SK-N-SH (cell line): ENCODE measurements around the gene CLPTM1L. TPM values are rescaled to one million over a fixed set of nuclear protein-coding genes. Genes with fewer than 3 reads are reported as not detected.

Source experiments
- CTCF ChIA-PET: fragments of 300-600, 350-600 bp; formaldehyde crosslinking; extraction: SDS; loops from one replicate; lab custom pipeline; 2021; lab: Yijun Ruan, JAX
- POLR2A ChIA-PET: fragments of 350-600 bp; sonication (Branson Sonifier 250); formaldehyde crosslinking; extraction: SDS; loops from one replicate; lab custom pipeline; 2020; ENCODE audit warnings: antibody characterized with exemption, inconsistent platforms; lab: Yijun Ruan, JAX
- DNase-seq: peaks from one replicate; pipeline ENCODE4 v3.0.0; 2012
- H2AFZ ChIP-seq: fragments of 200-600 bp; sonication (generic); 2 replicates; pipeline ENCODE4 v1.8.1; 2016; ENCODE audit warnings: antibody characterized with exemption, mild to moderate bottlenecking, low read depth
- H3F3A ChIP-seq: fragments of 200-600 bp; sonication (generic); replicated peaks from 2 replicates; pipeline ENCODE3; 2016; ENCODE audit warnings: antibody characterized with exemption, mild to moderate bottlenecking; ENCODE audit not compliant: insufficient read depth
- H3K27ac ChIP-seq, 2 experiments: fragments of 200-500 bp in 1 of 2; fragments of 200-600 bp in 1 of 2; sonication (Bioruptor generic) in 1 of 2; sonication (generic), shearing (Covaris generic) in 1 of 2; 2 replicates each; pipeline versions ENCODE4 v1.5.1 to v1.6.1; 2014 to 2016; ENCODE audit warnings: low read depth in 2 of 2, inconsistent platforms in 1 of 2, low read length in 1 of 2, mild to moderate bottlenecking in 1 of 2, mixed read lengths in 1 of 2
- H3K27me3 ChIP-seq: fragments of 200-600 bp; sonication (generic), shearing (Covaris generic); 2 replicates; pipeline ENCODE4 v1.6.1; 2016; ENCODE audit warnings: mixed run types; ENCODE audit not compliant: insufficient read depth
- H3K36me3 ChIP-seq, 2 experiments: fragments of 200-500 bp in 1 of 2; fragments of 200-600 bp in 1 of 2; sonication (Bioruptor generic) in 1 of 2; sonication (generic) in 1 of 2; replicated peaks in 1 of 2; 2 replicates each; pipeline versions ENCODE3 to v1.5.1; 2014 to 2016; ENCODE audit warnings: low read length in 1 of 2, mild to moderate bottlenecking in 1 of 2; ENCODE audit not compliant: insufficient read depth in 2 of 2, control insufficient read depth in 1 of 2
- H3K4me1 ChIP-seq, 2 experiments: fragments of 200-500 bp in 1 of 2; fragments of 200-600 bp in 1 of 2; sonication (Bioruptor generic) in 1 of 2; sonication (generic), shearing (Covaris generic) in 1 of 2; 2 replicates each; pipeline versions ENCODE4 v1.5.1 to v1.6.1; 2014 to 2016; ENCODE audit warnings: low read depth in 1 of 2, low read length in 1 of 2, mixed run types in 1 of 2; ENCODE audit not compliant: insufficient read depth in 2 of 2, control insufficient read depth in 1 of 2
- H3K4me2 ChIP-seq: fragments of 200-600 bp; sonication (generic), shearing (Covaris generic); 2 replicates; pipeline ENCODE4 v1.6.1; 2017; ENCODE audit warnings: mixed run types
- H3K4me3 ChIP-seq, 2 experiments: fragments of 200-500 bp in 1 of 2; fragments of 200-600 bp in 1 of 2; sonication (Bioruptor generic) in 1 of 2; sonication (generic), shearing (Covaris generic) in 1 of 2; 2 replicates each; pipeline versions ENCODE4 v1.5.1 to v1.8.1; 2014 to 2016; ENCODE audit warnings: low read depth in 2 of 2, inconsistent platforms in 1 of 2, low read length in 1 of 2, mild to moderate bottlenecking in 1 of 2, mixed read lengths in 1 of 2, moderate library complexity in 1 of 2
- H3K79me2 ChIP-seq: fragments of 200-600 bp; sonication (generic); 2 replicates; pipeline ENCODE4 v1.8.1; 2017; ENCODE audit warnings: mild to moderate bottlenecking; ENCODE audit not compliant: insufficient read depth
- H3K9ac ChIP-seq: fragments of 200-600 bp; sonication (generic); 2 replicates; pipeline ENCODE4 v1.6.1; 2017; ENCODE audit warnings: mixed run types
- H3K9me2 ChIP-seq: fragments of 200-600 bp; sonication (generic); 2 replicates; pipeline ENCODE4 v1.6.1; 2017; ENCODE audit warnings: mixed run types
- H3K9me3 ChIP-seq: fragments of 200-600 bp; sonication (generic); 2 replicates; pipeline ENCODE4 v1.6.1; 2017; ENCODE audit warnings: mixed run types, mild to moderate bottlenecking, moderate library complexity
- H4K20me1 ChIP-seq: fragments of 200-600 bp; sonication (generic); 2 replicates; pipeline ENCODE4 v1.6.1; 2017; ENCODE audit warnings: mild to moderate bottlenecking, mixed run types; ENCODE audit not compliant: insufficient read depth
- ELF1 ChIP-seq: IDR thresholded peaks from 2 replicates; pipeline ENCODE4 v1.4.0; 2012
- EP300 ChIP-seq, 2 experiments: IDR thresholded peaks; 2 replicates each; pipeline versions ENCODE4 v1.4.0 to v1.6.1; 2012; ENCODE audit warnings: borderline replicate concordance in 1 of 2, low read depth in 1 of 2, low read length in 1 of 2
- EZH2phosphoT487 ChIP-seq: fragments of 200-600 bp; sonication (generic); IDR thresholded peaks from 2 replicates; pipeline ENCODE4 v1.6.1; 2017; ENCODE audit warnings: low read depth, mixed run types, mild to moderate bottlenecking, antibody characterized with exemption, moderate library complexity, borderline replicate concordance
- GATA2 ChIP-seq: sonication (generic); formaldehyde crosslinking; IDR thresholded peaks from 2 replicates; pipeline ENCODE4 v1.5.0; 2020; ENCODE audit warnings: mild to moderate bottlenecking, missing genetic modification reagents
- IRF3 ChIP-seq: fragments of 150-350 bp; IDR thresholded peaks from 2 replicates; pipeline ENCODE4 v1.6.1; 2016; ENCODE audit warnings: mild to moderate bottlenecking, low read depth, low read length
- MAX ChIP-seq: IDR thresholded peaks from 2 replicates; pipeline ENCODE4 v1.4.0; 2012; ENCODE audit warnings: low read depth
- MEF2A ChIP-seq: IDR thresholded peaks from 2 replicates; pipeline ENCODE4 v1.4.0; 2012; ENCODE audit warnings: low read depth, borderline replicate concordance
- NFIC ChIP-seq: IDR thresholded peaks from 2 replicates; pipeline ENCODE4 v1.4.0; 2012; ENCODE audit warnings: borderline replicate concordance
- PBX3 ChIP-seq: IDR thresholded peaks from 2 replicates; pipeline ENCODE4; 2012
- RAD21 ChIP-seq: IDR thresholded peaks from 2 replicates; pipeline ENCODE4 v1.6.1; 2012; ENCODE audit warnings: mild to moderate bottlenecking, low read length
- RCOR1 ChIP-seq: fragments of 150-350 bp; IDR thresholded peaks from 2 replicates; pipeline ENCODE4 v1.6.1; 2017; ENCODE audit warnings: antibody characterized with exemption, low read length
- RXRA ChIP-seq: IDR thresholded peaks from 2 replicates; pipeline ENCODE4 v1.4.0; 2012; ENCODE audit warnings: low read depth, mild to moderate bottlenecking, borderline replicate concordance
- TEAD4 ChIP-seq: IDR thresholded peaks from 2 replicates; pipeline ENCODE4 v1.4.0; 2012; ENCODE audit warnings: mild to moderate bottlenecking, borderline replicate concordance; ENCODE audit not compliant: insufficient read depth
- USF2 ChIP-seq: fragments of 150-350 bp; IDR thresholded peaks from 2 replicates; pipeline ENCODE4 v1.6.1; 2017; ENCODE audit warnings: antibody characterized with exemption, low read length, low read depth, borderline replicate concordance
- YY1 ChIP-seq: IDR thresholded peaks from 2 replicates; pipeline ENCODE4 v1.4.0; 2012; ENCODE audit warnings: low read depth, mild to moderate bottlenecking
- WGBS: methylation state at CpG from one replicate; pipeline ENCODE4 v1.1.6; 2017; ENCODE audit warnings: low lambda C conversion rate; 5-methylcytosine and 5-hydroxymethylcytosine counted together
- polyA plus RNA-seq, 3 experiments: library from polyadenylated mRNA; depleted of rRNA; stranded (reverse); fragments of >200 nt; gene quantifications; 2 replicates each; pipeline ENCODE4 v1.2.3, GENCODE V29; 2012

CLPTM1L gene
- polyA plus RNA-seq, 1 of the 3 experiments (the other 2 are of a cell fraction): 202 TPM

- ChIA-PET CTCF (interaction anchor here (1.3 kb wide), 1 partner anchor 277 kb away, joined by 3 read pairs; no protein-coding TSS in a partner anchor), POLR2A (no interaction called here)
- WGBS: 43% methylated on average over 6 of the region's 7 CpGs
- Histone ChIP-seq H3K9me3 (no peaks in the 10 kb centered on the region), H3K4me1 (no peaks in the 10 kb centered on the region), H3K79me2 (no peaks in the 10 kb centered on the region), H3K4me3 (no peak overlapping the region), H3F3A (no peaks in the 10 kb centered on the region), H3K9me2 (no peaks in the 10 kb centered on the region), H3K36me3 (no peaks in the 10 kb centered on the region), H4K20me1 (no peaks in the 10 kb centered on the region), H3K27me3 (peaks cover 79% of the 10 kb centered on the region), H3K27ac (no peak overlapping the region), H3K4me2 (no peak overlapping the region), H3K9ac (no peak overlapping the region), H2AFZ (no peak overlapping the region)
- no peak for DNase-seq
- TF ChIP-seq TEAD4 (no peak), IRF3 (no peak), NFIC (no peak), EZH2phosphoT487 (no peak), MEF2A (no peak), MAX (no peak), PBX3 (no peak), EP300 (IDR thresholded peaks at IDR 0.05; ENCODE audit: borderline replicate concordance in 1 of 2, low read depth in 1 of 2, low read length in 1 of 2) (no peak), ELF1 (no peak)
These were observed 23.3 kb upstream of the CLPTM1L start for GRCh38 chr5:1368236-1368635.

GRCh38 chr5:1367149-1367548 is 22.2 kb upstream of the CLPTM1L start:
- TF ChIP-seq MEF2A (no peak), RCOR1 (no peak), YY1 (no peak), EZH2phosphoT487 (no peak), GATA2 (CRISPR knock-in tag) (no peak), USF2 (no peak), RXRA (no peak), RAD21 (no peak), EP300 (IDR thresholded peaks at IDR 0.05; ENCODE audit: borderline replicate concordance in 1 of 2, low read depth in 1 of 2, low read length in 1 of 2) (no peak)

More at GRCh38 chr5:1367149-1367548, 22.2 kb upstream of the CLPTM1L start:
- H3K9ac ChIP-seq: no peak overlapping the region
- ChIA-PET POLR2A (no interaction called here), CTCF (interaction anchor here (0.8 kb wide), 1 partner anchor 278 kb away, joined by 3 read pairs; no protein-coding TSS in a partner anchor)
- H3K27ac ChIP-seq: no peak overlapping the region
- peaks cover 80% of the 10 kb centered on the region for H3K27me3 ChIP-seq
- H3K9me3 ChIP-seq: no peaks in the 10 kb centered on the region
- no peak for DNase-seq
- no peak overlapping the region for H3K4me2 ChIP-seq
- no peaks in the 10 kb centered on the region for H3K4me1 ChIP-seq
- no peaks in the 10 kb centered on the region for H3K9me2 ChIP-seq
- no peaks in the 10 kb centered on the region for H3K36me3 ChIP-seq
- no peaks in the 10 kb centered on the region for H3F3A ChIP-seq
- H4K20me1 ChIP-seq: no peaks in the 10 kb centered on the region
- no peaks in the 10 kb centered on the region for H3K79me2 ChIP-seq
- no peak overlapping the region for H2AFZ ChIP-seq
- H3K4me3 ChIP-seq: no peak overlapping the region
- 6% methylated on average over 7 of the region's 7 CpGs for WGBS
